OCI-LY7 (cell line): ENCODE measurements around the gene ACADS. TPM values are rescaled to one million over a fixed set of nuclear protein-coding genes. Genes with fewer than 3 reads are reported as not detected.

Source experiments
- BruUV-seq: library from RNA; stranded (reverse); fragments of 400-500 nt; replicated peaks from 2 replicates; lab custom pipeline; 2021; lab: Mats Ljungman, UMichigan
- CTCF ChIA-PET: fragments of 300-600 bp; sonication (Branson Sonifier 250); formaldehyde crosslinking; loops from one replicate; lab custom pipeline; 2022; ENCODE audit warnings: antibody characterized with exemption; ENCODE audit not compliant: unreplicated experiment; lab: Charles Lee
- POLR2A ChIA-PET: fragments of 300-600 bp; sonication (Branson Sonifier 250); formaldehyde crosslinking; loops from one replicate; lab custom pipeline; 2022; ENCODE audit warnings: antibody characterized with exemption; lab: Charles Lee
- DNase-seq: peaks from one replicate; pipeline ENCODE4 v3.0.0-alpha.2; 2015; ENCODE audit warnings: low spot score
- H2AFZ ChIP-seq: fragments of 200-600 bp; sonication (generic), shearing (Covaris generic); 2 replicates; pipeline ENCODE4 v1.6.1; 2014; ENCODE audit warnings: mild to moderate bottlenecking, antibody characterized with exemption, low read length, moderate library complexity
- H3K27ac ChIP-seq: fragments of 200-600 bp; sonication (generic); 2 replicates; pipeline ENCODE4 v1.5.1; 2014; ENCODE audit warnings: mixed run types, low read depth, mild to moderate bottlenecking, moderate library complexity, low read length, inconsistent platforms; ENCODE audit not compliant: poor library complexity, severe bottlenecking
- H3K36me3 ChIP-seq: fragments of 200-600 bp; sonication (generic); 2 replicates; pipeline ENCODE4 v1.6.1; 2014; ENCODE audit warnings: mild to moderate bottlenecking, antibody characterized with exemption, low read length, moderate library complexity, mixed read lengths; ENCODE audit not compliant: insufficient read depth
- H3K4me1 ChIP-seq: fragments of 200-600 bp; sonication (generic); 2 replicates; pipeline ENCODE4 v1.5.1; 2014; ENCODE audit warnings: mild to moderate bottlenecking, low read length; ENCODE audit not compliant: insufficient read depth, poor library complexity, severe bottlenecking
- H3K4me2 ChIP-seq: fragments of 200-600 bp; sonication (generic); 2 replicates; pipeline ENCODE4 v1.6.1; 2014; ENCODE audit warnings: mild to moderate bottlenecking, low read length
- H3K4me3 ChIP-seq: fragments of 200-600 bp; sonication (generic); 2 replicates; pipeline ENCODE4 v1.5.1; 2014; ENCODE audit warnings: mild to moderate bottlenecking, low read depth, low read length; ENCODE audit not compliant: poor library complexity, severe bottlenecking
- H3K79me2 ChIP-seq: fragments of 200-600 bp; sonication (generic); 2 replicates; pipeline ENCODE4 v1.6.1; 2016; ENCODE audit warnings: low read depth, mild to moderate bottlenecking, low read length, moderate library complexity, mixed read lengths; ENCODE audit not compliant: insufficient read depth
- H3K9me2 ChIP-seq: fragments of 200-600 bp; sonication (generic); 2 replicates; pipeline ENCODE4 v1.6.1; 2016; ENCODE audit warnings: mild to moderate bottlenecking, low read length, mixed read lengths; ENCODE audit not compliant: insufficient read depth
- H3K9me3 ChIP-seq: fragments of 200-600 bp; sonication (generic); 2 replicates; pipeline ENCODE4 v1.6.1; 2014; ENCODE audit warnings: mild to moderate bottlenecking, mixed run types, low read length, mixed read lengths
- H4K20me1 ChIP-seq: fragments of 200-600 bp; sonication (generic); 2 replicates; pipeline ENCODE4 v1.6.1; 2014; ENCODE audit warnings: mild to moderate bottlenecking, antibody characterized with exemption, low read length, moderate library complexity, mixed read lengths; ENCODE audit not compliant: insufficient read depth
- CTCF ChIP-seq: fragments of 200-600 bp; sonication (generic); conservative IDR thresholded peaks from 2 replicates; pipeline ENCODE4 v1.5.1; 2014; ENCODE audit warnings: mild to moderate bottlenecking, antibody characterized with exemption, low read length, moderate library complexity, mixed read lengths
- EZH2phosphoT487 ChIP-seq: fragments of 200-600 bp; sonication (generic); IDR thresholded peaks from 2 replicates; pipeline ENCODE4 v1.6.1; 2018; ENCODE audit warnings: low read depth, borderline replicate concordance, mild to moderate bottlenecking, mixed run types, antibody characterized with exemption, low read length, moderate library complexity, mixed read lengths
- intact Hi-C: fragments of 100-400 bp; cut with micrococcal nuclease; formaldehyde crosslinking; loops from one replicate; pipeline ENCODE4 v1.10.0; 2022; ENCODE audit not compliant: unreplicated experiment
- total RNA-seq, 2 experiments: library from RNA; depleted of rRNA in 1 of 2; stranded (reverse); fragments of >200 nt in 1 of 2; shearing (Covaris generic) in 1 of 2; gene quantifications; 2 replicates each; pipeline ENCODE4 v1.2.3, GENCODE V29; 2014 to 2022

The ACADS gene
- total RNA-seq, 2 experiments from 2014 or later: 8.8 to 11.2 TPM

- Histone ChIP-seq H3K79me2 (no peaks in the 10 kb centered on the region), H3K36me3 (peaks cover 48% of the 10 kb centered on the region), H3K9me3 (no peaks in the 10 kb centered on the region), H4K20me1 (no peaks in the 10 kb centered on the region), H3K9me2 (no peaks in the 10 kb centered on the region), H3K27ac (peak overlapping the region; percentile 90), H3K4me1 (peaks cover 52% of the 10 kb centered on the region), H3K4me2 (peak overlapping the region; percentile 78), H3K4me3 (no peak overlapping the region), H2AFZ (no peak overlapping the region)
- TF ChIP-seq EZH2phosphoT487 (no peak), CTCF (no peak)
- intact Hi-C loops: loop anchor here (2.0 to 10.0 kb wide), 2 partner anchors 82 to 138 kb away; partner anchors contain the start of gene SPPL3
- no peak for DNase-seq
- ChIA-PET CTCF (no interaction called here), POLR2A (interaction anchor here (0.6 to 1.8 kb wide), 7 partner anchors 11 to 185 kb away, joined by 3 to 7 read pairs (median 4); partner anchors contain the start of gene POP5)
- BruUV-seq: no TSS peak
These were observed 40.9 kb downstream of the ACADS start for GRCh38 chr12:120766566-120766965.

GRCh38 chr12:120767071-120768024 lies 41.7 kb downstream of the ACADS start:
- CTCF ChIA-PET: no interaction called here
- H3K79me2 ChIP-seq: no peaks in the 10 kb centered on the region
- peak overlapping the region; percentile 51 for H3K4me3 ChIP-seq
- no peaks in the 10 kb centered on the region for H4K20me1 ChIP-seq
- TF ChIP-seq EZH2phosphoT487: no peak
- TF ChIP-seq CTCF: peak; percentile 69
- POLR2A ChIA-PET: interaction anchor here (0.6 to 1.1 kb wide), 3 partner anchors 8 to 96 kb away, joined by 3 to 5 read pairs (median 4); no protein-coding TSS in a partner anchor
- no peaks in the 10 kb centered on the region for H3K9me2 ChIP-seq
- peak; percentile 89 for DNase-seq
- H3K27ac ChIP-seq: peak overlapping the region; percentile 90
- peaks cover 55% of the 10 kb centered on the region for H3K4me1 ChIP-seq
- no peak overlapping the region for H2AFZ ChIP-seq
- BruUV-seq: no TSS peak
- peaks cover 48% of the 10 kb centered on the region for H3K36me3 ChIP-seq
- intact Hi-C loops: loop anchor here (2.0 to 10.0 kb wide), 2 partner anchors 81 to 137 kb away; partner anchors contain the start of gene SPPL3
- peak overlapping the region; percentile 78 for H3K4me2 ChIP-seq
- no peaks in the 10 kb centered on the region for H3K9me3 ChIP-seq
